Hematopoietic multipotent progenitor cell treated with erythropoietin and hydrocortisone succinate and interleukin-3 and kit ligand, for 8 days (in vitro differentiated cells): ENCODE results near the gene TNK2.
"Not testable (repeated sequence)": the region's sequence is repeated elsewhere in the genome, so short reads cannot be mapped to it uniquely, and the experiment has no call there.

Source experiments
- DNase-seq: peaks from one replicate; pipeline ENCODE4 v3.0.0-alpha.2; 2015

TNK2 gene

GRCh38 chr3:195867631-195868335 is 40.6 kb downstream of the TNK2 start:
- DNase-seq, result no peak

- no peak for DNase-seq
These were observed 41.5 kb downstream of the TNK2 start for GRCh38 chr3:195866686-195867511.

GRCh38 chr3:195865752-195866151 is 42.6 kb downstream of the TNK2 start:
- DNase-seq, result no peak

GRCh38 chr3:195863121-195864061 is 45.0 kb downstream of the TNK2 start:
- DNase-seq, result peak; percentile 74

GRCh38 chr3:195862318-195862717 is 46.0 kb downstream of the TNK2 start:
- DNase-seq, result not testable (repeated sequence)

GRCh38 chr3:195860456-195860855 is 47.9 kb downstream of the TNK2 start:
- no peak for DNase-seq

- DNase-seq, result no peak
These were observed 48.4 kb downstream of the TNK2 start for GRCh38 chr3:195859846-195860411.

GRCh38 chr3:195859061-195859845 is 49.1 kb downstream of the TNK2 start:
- DNase-seq, result peak; percentile 73

- DNase-seq, result peak; percentile 95
These were observed 51.8 kb downstream of the TNK2 start for GRCh38 chr3:195856410-195857084.

GRCh38 chr3:195855471-195856409 is 52.6 kb downstream of the TNK2 start:
- DNase-seq, result no peak

- DNase-seq, result peak; percentile 26
These were observed 53.6 kb downstream of the TNK2 start for GRCh38 chr3:195854628-195855294.

GRCh38 chr3:195853996-195854395 is 54.4 kb downstream of the TNK2 start:
- peak; percentile 22 for DNase-seq

GRCh38 chr3:195853036-195853435 is 55.3 kb downstream of the TNK2 start:
- no peak for DNase-seq

GRCh38 chr3:195850857-195851543 is 57.4 kb downstream of the TNK2 start:
- DNase-seq, result peak; percentile 95

GRCh38 chr3:195849322-195850074 is 58.9 kb downstream of the TNK2 start:
- DNase-seq, result peak; percentile 45

GRCh38 chr3:195847055-195847950 is 61.0 kb downstream of the TNK2 start:
- no peak for DNase-seq

- DNase-seq, result no peak
These were observed 62.9 kb downstream of the TNK2 start for GRCh38 chr3:195845483-195845882.
